H9 (cell line): ENCODE results near the gene KIF4A. TPM values are rescaled to one million over a fixed set of nuclear protein-coding genes. Genes with fewer than 3 reads are reported as not detected.

Source experiments
- DNase-seq: peaks from one replicate; pipeline ENCODE4 v3.0.0-alpha.2; 2017
- H2AFZ ChIP-seq: one replicate; pipeline ENCODE4 v1.6.1; 2013; ENCODE audit warnings: mild to moderate bottlenecking, low read length, control low read depth, moderate library complexity
- H2AK5ac ChIP-seq: 2 replicates; pipeline ENCODE4 v1.6.1; 2013; ENCODE audit warnings: low read length, control low read depth, mixed read lengths; ENCODE audit not compliant: insufficient read length
- H2BK120ac ChIP-seq: one replicate; pipeline ENCODE4 v1.6.1; 2013; ENCODE audit warnings: low read depth, mild to moderate bottlenecking, low read length, control low read depth, inconsistent platforms; ENCODE audit not compliant: poor library complexity, severe bottlenecking
- H2BK12ac ChIP-seq: 2 replicates; pipeline ENCODE4 v1.6.1; 2013; ENCODE audit warnings: low read length, control low read depth, mixed read lengths, low read depth; ENCODE audit not compliant: insufficient read length
- H2BK15ac ChIP-seq: 2 replicates; pipeline ENCODE4 v1.6.1; 2013; ENCODE audit warnings: low read depth, low read length, control low read depth
- H2BK20ac ChIP-seq: one replicate; pipeline ENCODE4 v1.6.1; 2013; ENCODE audit warnings: low read depth, mild to moderate bottlenecking, low read length, control low read depth, inconsistent platforms; ENCODE audit not compliant: poor library complexity, severe bottlenecking
- H2BK5ac ChIP-seq: 2 replicates; pipeline ENCODE4 v1.6.1; 2013; ENCODE audit warnings: low read length, control low read depth, mixed read lengths; ENCODE audit not compliant: insufficient read length
- H3K14ac ChIP-seq: 2 replicates; pipeline ENCODE4 v1.6.1; 2013; ENCODE audit warnings: low read length, control low read depth; ENCODE audit not compliant: insufficient read depth
- H3K18ac ChIP-seq: 2 replicates; pipeline ENCODE4 v1.6.1; 2013; ENCODE audit warnings: low read depth, mild to moderate bottlenecking, mixed read lengths, low read length, control low read depth; ENCODE audit not compliant: insufficient read length
- H3K23ac ChIP-seq: 2 replicates; pipeline ENCODE4 v1.6.1; 2013; ENCODE audit warnings: low read length, control low read depth, mixed read lengths, low read depth; ENCODE audit not compliant: insufficient read length
- H3K23me2 ChIP-seq: 2 replicates; pipeline ENCODE4 v1.6.1; 2013; ENCODE audit warnings: low read depth, mild to moderate bottlenecking, mixed read lengths, low read length, control low read depth; ENCODE audit not compliant: insufficient read length, poor library complexity, severe bottlenecking
- H3K27ac ChIP-seq: 2 replicates; pipeline ENCODE4 v1.5.1; 2013; ENCODE audit warnings: low read length, control low read depth, mixed read lengths, low read depth; ENCODE audit not compliant: insufficient read length
- H3K27me3 ChIP-seq: 2 replicates; pipeline ENCODE4 v1.6.1; 2013; ENCODE audit warnings: low read length, control low read depth, inconsistent platforms; ENCODE audit not compliant: insufficient read depth
- H3K4ac ChIP-seq: 2 replicates; pipeline ENCODE4 v1.6.1; 2013; ENCODE audit warnings: low read depth, mild to moderate bottlenecking, control low read depth, inconsistent platforms, low read length, moderate library complexity
- H3K4me1 ChIP-seq: 2 replicates; pipeline ENCODE4 v1.6.1; 2013; ENCODE audit warnings: low read length, control low read depth, inconsistent platforms; ENCODE audit not compliant: insufficient read depth
- H3K4me2 ChIP-seq: 2 replicates; pipeline ENCODE4 v1.6.1; 2013; ENCODE audit warnings: low read length, control low read depth, mixed read lengths; ENCODE audit not compliant: insufficient read length, insufficient read depth
- H3K56ac ChIP-seq: 2 replicates; pipeline ENCODE4 v1.6.1; 2013; ENCODE audit warnings: low read depth, mild to moderate bottlenecking, mixed read lengths, low read length, control low read depth; ENCODE audit not compliant: insufficient read length
- H3K79me1 ChIP-seq: 2 replicates; pipeline ENCODE4 v1.6.1; 2013; ENCODE audit warnings: low read depth, mild to moderate bottlenecking, moderate library complexity, low read length, control low read depth, inconsistent platforms; ENCODE audit not compliant: insufficient read depth, poor library complexity, severe bottlenecking
- H3K79me2 ChIP-seq: 2 replicates; pipeline ENCODE4 v1.6.1; 2013; ENCODE audit warnings: low read length, control low read depth, inconsistent platforms; ENCODE audit not compliant: insufficient read depth
- H3K9ac ChIP-seq: 2 replicates; pipeline ENCODE4 v1.6.1; 2013; ENCODE audit warnings: low read length, control low read depth, mixed read lengths; ENCODE audit not compliant: insufficient read length; ENCODE audit errors: extremely low read depth
- H3K9me3 ChIP-seq: one replicate; pipeline ENCODE4 v1.6.1; 2013; ENCODE audit warnings: low read depth, low read length, inconsistent platforms; ENCODE audit not compliant: control insufficient read depth
- H3T11ph ChIP-seq: one replicate; pipeline ENCODE4 v1.6.1; 2013; ENCODE audit warnings: mild to moderate bottlenecking, low read length, control low read depth, inconsistent platforms
- H4K20me1 ChIP-seq: one replicate; pipeline ENCODE4 v1.6.1; 2013; ENCODE audit not compliant: control insufficient read depth, insufficient read length, insufficient read depth
- H4K5ac ChIP-seq: 2 replicates; pipeline ENCODE4 v1.6.1; 2013; ENCODE audit warnings: low read depth, mild to moderate bottlenecking, mixed read lengths, low read length, control low read depth; ENCODE audit not compliant: insufficient read length
- H4K8ac ChIP-seq: replicated peaks from 2 replicates; pipeline ENCODE4 v1.6.1; 2013; ENCODE audit warnings: low read length, control low read depth, mixed read lengths, low read depth; ENCODE audit not compliant: insufficient read length
- H4K91ac ChIP-seq: 2 replicates; pipeline ENCODE4 v1.6.1; 2013; ENCODE audit warnings: low read depth, mild to moderate bottlenecking, moderate library complexity, mixed read lengths, low read length, control low read depth; ENCODE audit not compliant: insufficient read length
- H3K27ac Mint-ChIP-seq, 3 experiments: 2 replicates in 2 of 3; 3 replicates in 1 of 3; pipeline ENCODE4 v1.8.0; 2020 to 2021; ENCODE audit warnings: mixed read lengths in 3 of 3, mild to moderate bottlenecking in 1 of 3, moderate library complexity in 1 of 3
- H3K27me3 Mint-ChIP-seq: 2 replicates; pipeline ENCODE4 v1.8.0; 2021; ENCODE audit warnings: low read depth, mild to moderate bottlenecking, moderate library complexity, mixed read lengths
- H3K36me3 Mint-ChIP-seq, 3 experiments: 2 replicates in 2 of 3; 3 replicates in 1 of 3; pipeline ENCODE4 v1.8.0; 2020 to 2021; ENCODE audit warnings: low read depth in 3 of 3, mixed read lengths in 3 of 3; ENCODE audit not compliant: insufficient read depth in 1 of 3
- H3K4me1 Mint-ChIP-seq, 2 experiments: 2 replicates each; pipeline ENCODE4 v1.8.0; 2020; ENCODE audit warnings: mixed read lengths in 2 of 2
- H3K4me3 Mint-ChIP-seq, 2 experiments: 2 replicates in 1 of 2; 3 replicates in 1 of 2; pipeline ENCODE4 v1.8.0; 2020 to 2021; ENCODE audit warnings: mild to moderate bottlenecking in 2 of 2, mixed read lengths in 2 of 2, moderate library complexity in 1 of 2
- H3K9me3 Mint-ChIP-seq, 2 experiments: 2 replicates in 1 of 2; 3 replicates in 1 of 2; pipeline ENCODE4 v1.8.0; 2020; ENCODE audit warnings: mild to moderate bottlenecking in 2 of 2, mixed read lengths in 2 of 2, moderate library complexity in 1 of 2
- WGBS: extraction: QIAGEN DNeasy Blood & Tissue Kit; methylation state at CpG from one replicate; pipeline ENCODE4 v1.1.7; 2013; ENCODE audit warnings: missing lambda C conversion rate, low lambda C conversion rate, mixed read lengths; ENCODE audit not compliant: insufficient read length; ENCODE audit errors: extremely low coverage; 5-methylcytosine and 5-hydroxymethylcytosine counted together
- total RNA-seq: library from RNA; stranded (reverse); gene quantifications from 2 replicates; pipeline ENCODE4 v1.2.1, GENCODE V29; 2021
- TF ChIP-seq, protein P1 (sequence below): fragments of 200-600 bp; sonication (generic); conservative IDR thresholded peaks from 3 replicates; pipeline ENCODE4 v1.8.0; 2021; ENCODE audit warnings: antibody characterized with exemption, mild to moderate bottlenecking

Gene KIF4A
- total RNA-seq, 1 experiment from 2014 or later: 41.8 TPM

DNA sequence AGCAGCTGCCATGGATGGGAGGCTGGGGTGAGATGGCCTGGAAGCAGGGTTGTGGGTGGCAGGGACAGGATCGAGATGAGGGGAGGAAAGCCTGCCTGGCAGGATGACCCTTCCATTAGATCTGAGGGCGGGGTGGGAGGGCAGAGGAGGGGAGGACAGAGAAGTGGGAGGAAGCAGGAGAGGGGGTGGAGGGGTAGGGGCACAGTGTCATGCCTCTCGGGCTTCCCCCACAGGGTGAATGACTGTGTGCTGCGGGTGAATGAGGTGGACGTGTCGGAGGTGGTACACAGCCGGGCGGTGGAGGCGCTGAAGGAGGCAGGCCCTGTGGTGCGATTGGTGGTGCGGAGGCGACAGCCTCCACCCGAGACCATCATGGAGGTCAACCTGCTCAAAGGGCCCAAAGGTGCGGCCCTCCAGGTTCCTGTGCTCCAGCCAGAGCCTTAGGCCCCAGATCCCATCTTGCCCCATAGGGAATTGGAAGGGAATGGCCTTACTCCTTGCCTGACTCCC is 159.6 kb downstream of the KIF4A start:
- Histone ChIP-seq H3T11ph (no peak overlapping the region), H4K91ac (no peak overlapping the region), H3K4ac (no peak overlapping the region), H2BK15ac (no peak overlapping the region), H2BK20ac (no peak overlapping the region), H2BK5ac (no peak overlapping the region), H3K23ac (no peak overlapping the region), H3K79me1 (no peaks in the 10 kb centered on the region), H2AK5ac (no peak overlapping the region), H3K4me1 (no peaks in the 10 kb centered on the region), H2BK12ac (no peak overlapping the region), H3K14ac (no peak overlapping the region), H3K9me3 (peaks cover 55% of the 10 kb centered on the region), H3K18ac (no peak overlapping the region), H3K4me2 (no peak overlapping the region), H3K9ac (no peak overlapping the region), H4K8ac (no peak overlapping the region), H4K20me1 (no peaks in the 10 kb centered on the region), H2BK120ac (no peak overlapping the region), H2AFZ (no peak overlapping the region), H4K5ac (no peak overlapping the region), H3K27me3 (peaks cover 2% of the 10 kb centered on the region; the same call in 1 of the 2 replicates), H3K23me2 (peaks cover 4% of the 10 kb centered on the region), H3K56ac (no peak overlapping the region), H3K27ac (no peak overlapping the region), H3K79me2 (no peaks in the 10 kb centered on the region)
- Mint-ChIP-seq H3K9me3 (peaks cover 68 to 70% of the 10 kb centered on the region in 2 experiments), H3K27ac (no peak overlapping the region), H3K36me3 (peaks cover 0 to 10% (median 4%) of the 10 kb centered on the region in 3 experiments; a peak in 4 of 7 replicates), H3K4me3 (no peak overlapping the region), H3K27me3 (peaks cover 13% of the 10 kb centered on the region), H3K4me1 (peaks cover 16 to 33% of the 10 kb centered on the region in 2 experiments)
- TF ChIP-seq, protein P1, sequence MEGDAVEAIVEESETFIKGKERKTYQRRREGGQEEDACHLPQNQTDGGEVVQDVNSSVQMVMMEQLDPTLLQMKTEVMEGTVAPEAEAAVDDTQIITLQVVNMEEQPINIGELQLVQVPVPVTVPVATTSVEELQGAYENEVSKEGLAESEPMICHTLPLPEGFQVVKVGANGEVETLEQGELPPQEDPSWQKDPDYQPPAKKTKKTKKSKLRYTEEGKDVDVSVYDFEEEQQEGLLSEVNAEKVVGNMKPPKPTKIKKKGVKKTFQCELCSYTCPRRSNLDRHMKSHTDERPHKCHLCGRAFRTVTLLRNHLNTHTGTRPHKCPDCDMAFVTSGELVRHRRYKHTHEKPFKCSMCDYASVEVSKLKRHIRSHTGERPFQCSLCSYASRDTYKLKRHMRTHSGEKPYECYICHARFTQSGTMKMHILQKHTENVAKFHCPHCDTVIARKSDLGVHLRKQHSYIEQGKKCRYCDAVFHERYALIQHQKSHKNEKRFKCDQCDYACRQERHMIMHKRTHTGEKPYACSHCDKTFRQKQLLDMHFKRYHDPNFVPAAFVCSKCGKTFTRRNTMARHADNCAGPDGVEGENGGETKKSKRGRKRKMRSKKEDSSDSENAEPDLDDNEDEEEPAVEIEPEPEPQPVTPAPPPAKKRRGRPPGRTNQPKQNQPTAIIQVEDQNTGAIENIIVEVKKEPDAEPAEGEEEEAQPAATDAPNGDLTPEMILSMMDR: no peak
- WGBS: no CpG with 5 or more reads among the region's 14 CpGs
- no peak for DNase-seq
